Neural progenitor cell (in vitro differentiated cells): ENCODE results near the gene ACVR1. TPM values are rescaled to one million over a fixed set of nuclear protein-coding genes. Genes with fewer than 3 reads are reported as not detected.

Experiments
- DNase-seq: peaks from one replicate; pipeline ENCODE4 v3.0.0-alpha.2; 2016; ENCODE audit warnings: low spot score
- H2AFZ ChIP-seq: fragments of 200-600 bp; sonication (generic); replicated peaks from 2 replicates; pipeline ENCODE4 v1.6.1; 2016; ENCODE audit warnings: antibody characterized with exemption
- H3F3A ChIP-seq: fragments of 200-600 bp; sonication (generic); 2 replicates; pipeline ENCODE4 v1.6.1; 2016; ENCODE audit warnings: antibody characterized with exemption, low read depth
- H3K27ac ChIP-seq: fragments of 200-600 bp; sonication (generic); 2 replicates; pipeline ENCODE4 v1.5.1; 2016; ENCODE audit warnings: mild to moderate bottlenecking
- H3K27me3 ChIP-seq: fragments of 200-600 bp; sonication (generic); 2 replicates; pipeline ENCODE4 v1.6.1; 2016; ENCODE audit warnings: mild to moderate bottlenecking, moderate library complexity
- H3K36me3 ChIP-seq: fragments of 200-600 bp; sonication (generic); 2 replicates; pipeline ENCODE4 v1.5.1; 2016
- H3K4me1 ChIP-seq: fragments of 200-600 bp; sonication (generic); 2 replicates; pipeline ENCODE4 v1.6.1; 2016; ENCODE audit warnings: mixed run types
- H3K4me2 ChIP-seq: fragments of 200-600 bp; sonication (generic); 2 replicates; pipeline ENCODE4 v1.6.1; 2016
- H3K4me3 ChIP-seq: fragments of 200-600 bp; sonication (generic); 2 replicates; pipeline ENCODE4 v1.5.1; 2016
- H3K79me2 ChIP-seq: fragments of 200-600 bp; sonication (generic); 2 replicates; pipeline ENCODE4 v1.6.1; 2016; ENCODE audit warnings: low read depth
- H3K9ac ChIP-seq: fragments of 200-600 bp; sonication (generic); 2 replicates; pipeline ENCODE4 v1.6.1; 2016
- H3K9me3 ChIP-seq: fragments of 200-600 bp; sonication (generic); 2 replicates; pipeline ENCODE4 v1.5.1; 2016; ENCODE audit warnings: low read depth
- H4K20me1 ChIP-seq: fragments of 200-600 bp; sonication (generic); 2 replicates; pipeline ENCODE4 v1.6.1; 2016; ENCODE audit warnings: low read depth
- H3K27ac Mint-ChIP-seq: 3 replicates; pipeline ENCODE4 v1.8.0; 2021; ENCODE audit warnings: mixed read lengths
- H3K27me3 Mint-ChIP-seq: 2 replicates; pipeline ENCODE4 v1.8.0; 2022; ENCODE audit warnings: low read depth, mild to moderate bottlenecking, inconsistent platforms, moderate library complexity, mixed read lengths; ENCODE audit not compliant: insufficient read depth
- H3K36me3 Mint-ChIP-seq: 3 replicates; pipeline ENCODE4 v1.8.0; 2021; ENCODE audit warnings: mixed read lengths
- H3K4me1 Mint-ChIP-seq: 3 replicates; pipeline ENCODE4 v1.8.0; 2021; ENCODE audit warnings: mixed read lengths
- H3K4me3 Mint-ChIP-seq: 3 replicates; pipeline ENCODE4 v1.8.0; 2021; ENCODE audit warnings: mild to moderate bottlenecking, moderate library complexity, mixed read lengths
- H3K9me3 Mint-ChIP-seq: 3 replicates; pipeline ENCODE4 v1.8.0; 2020; ENCODE audit warnings: mixed read lengths
- CTCF ChIP-seq: fragments of 200-600 bp; sonication (generic); IDR thresholded peaks from 2 replicates; pipeline ENCODE4 v1.5.1; 2017; ENCODE audit warnings: antibody characterized with exemption, mild to moderate bottlenecking
- EZH2 ChIP-seq: fragments of 200-600 bp; sonication (generic); IDR thresholded peaks from 2 replicates; pipeline ENCODE4 v1.6.1; 2017; ENCODE audit warnings: antibody characterized with exemption, mild to moderate bottlenecking, moderate library complexity
- EZH2phosphoT487 ChIP-seq: fragments of 200-600 bp; sonication (generic); IDR thresholded peaks from 2 replicates; pipeline ENCODE4 v1.6.1; 2017; ENCODE audit warnings: antibody characterized with exemption
- total RNA-seq: library from RNA; depleted of rRNA; stranded (reverse); fragments of >200 nt; gene quantifications from 2 replicates; pipeline ENCODE4 v1.2.3, GENCODE V29; 2015; ENCODE audit warnings: low replicate concordance

The ACVR1 gene
- total RNA-seq, 1 donor from 2014 or later = 14.0 TPM

GRCh38 chr2:157788201-157788600 is 87.9 kb downstream of the ACVR1 start:
- Histone ChIP-seq H3F3A (no peaks in the 10 kb centered on the region), H2AFZ (no peak overlapping the region), H3K36me3 (no peaks in the 10 kb centered on the region), H3K9me3 (no peaks in the 10 kb centered on the region), H3K79me2 (no peaks in the 10 kb centered on the region), H3K4me2 (no peak overlapping the region), H3K27me3 (no peaks in the 10 kb centered on the region), H3K4me3 (no peak overlapping the region), H4K20me1 (peaks cover 12% of the 10 kb centered on the region), H3K9ac (no peak overlapping the region), H3K4me1 (peaks cover 44% of the 10 kb centered on the region), H3K27ac (no peak overlapping the region)
- H3K4me1 Mint-ChIP-seq = peaks cover 23% of the 10 kb centered on the region
- H3K36me3 Mint-ChIP-seq = peaks cover 8% of the 10 kb centered on the region
- H3K27ac Mint-ChIP-seq = no peak overlapping the region
- no peak for TF ChIP-seq EZH2phosphoT487
- TF ChIP-seq EZH2 = no peak
- TF ChIP-seq CTCF = no peak
- no peak overlapping the region for H3K4me3 Mint-ChIP-seq
- no peaks in the 10 kb centered on the region for H3K27me3 Mint-ChIP-seq
- DNase-seq = no peak
- H3K9me3 Mint-ChIP-seq = no peaks in the 10 kb centered on the region

GRCh38 chr2:157787364-157787938 is 88.7 kb downstream of the ACVR1 start:
- Histone ChIP-seq H3K9me3 (no peaks in the 10 kb centered on the region), H3F3A (no peaks in the 10 kb centered on the region), H3K27me3 (no peaks in the 10 kb centered on the region), H3K4me1 (peaks cover 42% of the 10 kb centered on the region), H3K27ac (no peak overlapping the region), H4K20me1 (peaks cover 12% of the 10 kb centered on the region), H3K4me2 (no peak overlapping the region), H2AFZ (no peak overlapping the region), H3K79me2 (no peaks in the 10 kb centered on the region), H3K9ac (no peak overlapping the region), H3K36me3 (no peaks in the 10 kb centered on the region), H3K4me3 (no peak overlapping the region)
- no peak for DNase-seq
- H3K4me1 Mint-ChIP-seq = peaks cover 22% of the 10 kb centered on the region
- no peak overlapping the region for H3K4me3 Mint-ChIP-seq
- no peaks in the 10 kb centered on the region for H3K9me3 Mint-ChIP-seq
- H3K27me3 Mint-ChIP-seq = no peaks in the 10 kb centered on the region
- H3K36me3 Mint-ChIP-seq = peaks cover 8% of the 10 kb centered on the region
- TF ChIP-seq EZH2phosphoT487 = no peak
- no peak for TF ChIP-seq EZH2
- no peak for TF ChIP-seq CTCF
- no peak overlapping the region for H3K27ac Mint-ChIP-seq

- DNase-seq = no peak
- Histone ChIP-seq H3K27me3 (no peaks in the 10 kb centered on the region), H2AFZ (no peak overlapping the region), H3K9ac (no peak overlapping the region), H3K4me3 (no peak overlapping the region), H3K9me3 (no peaks in the 10 kb centered on the region), H3F3A (no peaks in the 10 kb centered on the region), H3K79me2 (no peaks in the 10 kb centered on the region), H3K4me1 (peaks cover 42% of the 10 kb centered on the region), H3K36me3 (no peaks in the 10 kb centered on the region), H3K27ac (no peak overlapping the region), H4K20me1 (peaks cover 12% of the 10 kb centered on the region), H3K4me2 (no peak overlapping the region)
- TF ChIP-seq EZH2 (no peak), EZH2phosphoT487 (no peak), CTCF (no peak)
- H3K36me3 Mint-ChIP-seq = peaks cover 8% of the 10 kb centered on the region
- H3K27me3 Mint-ChIP-seq = no peaks in the 10 kb centered on the region
- H3K4me1 Mint-ChIP-seq = peaks cover 22% of the 10 kb centered on the region
- no peak overlapping the region for H3K4me3 Mint-ChIP-seq
- no peak overlapping the region for H3K27ac Mint-ChIP-seq
- H3K9me3 Mint-ChIP-seq = no peaks in the 10 kb centered on the region
Measured at GRCh38 chr2:157786663-157787363, 89.3 kb downstream of the ACVR1 start.
